CD8-positive, alpha-beta memory T cell (primary cell): Measurements from ENCODE around the gene CUX1. TPM values are rescaled to one million over a fixed set of nuclear protein-coding genes. Genes with fewer than 3 reads are reported as not detected.
A peak's percentile ranks its signal among the peaks of the same experiment; 100 is the strongest.

Experiments used
- CTCF ChIA-PET: fragments of 350-600 bp; sonication (Branson Sonifier 250); formaldehyde crosslinking; loops from one replicate; lab custom pipeline; 2021; ENCODE audit warnings: antibody characterized with exemption; lab: Charles Lee
- POLR2A ChIA-PET: fragments of 350-600 bp; sonication (Branson Sonifier 250); formaldehyde crosslinking; loops from one replicate; lab custom pipeline; 2021; ENCODE audit warnings: antibody characterized with exemption; lab: Charles Lee
- DNase-seq, 5 donors: peaks; one replicate each; pipeline versions ENCODE4 v3.0.0 to v3.0.0-alpha.2; 2020 to 2022; ENCODE audit warnings: mixed read lengths in 1 of 5
- H3K27ac ChIP-seq: one replicate; pipeline ENCODE4 v1.7.0; 2013; ENCODE audit warnings: low read depth, mild to moderate bottlenecking, low read length, moderate library complexity
- H3K27me3 ChIP-seq: 2 replicates; pipeline ENCODE4 v1.7.0; 2013; ENCODE audit warnings: low read length, mild to moderate bottlenecking; ENCODE audit not compliant: insufficient read depth, poor library complexity, severe bottlenecking
- H3K36me3 ChIP-seq: 2 replicates; pipeline ENCODE4 v1.7.0; 2013; ENCODE audit warnings: mild to moderate bottlenecking, low read length, moderate library complexity; ENCODE audit not compliant: insufficient read depth
- H3K4me1 ChIP-seq: 2 replicates; pipeline ENCODE4 v1.7.0; 2013; ENCODE audit warnings: mild to moderate bottlenecking, low read length, moderate library complexity; ENCODE audit not compliant: insufficient read depth
- H3K4me3 ChIP-seq: 2 replicates; pipeline ENCODE4 v1.7.0; 2013; ENCODE audit warnings: mild to moderate bottlenecking, low read length
- H3K9me3 ChIP-seq: 2 replicates; pipeline ENCODE4 v1.7.0; 2013; ENCODE audit warnings: mild to moderate bottlenecking, low read length
- H3K27ac Mint-ChIP-seq, 8 donors: one replicate each; pipeline ENCODE4 v1.8.0; 2020 to 2021; ENCODE audit warnings: mixed read lengths in 8 of 8, mild to moderate bottlenecking in 6 of 8, inconsistent platforms in 3 of 8, moderate library complexity in 3 of 8
- H3K27me3 Mint-ChIP-seq, 2 donors: one replicate each; pipeline ENCODE4 v1.8.0; 2020 to 2021; ENCODE audit warnings: mixed read lengths in 2 of 2, mild to moderate bottlenecking in 1 of 2, moderate library complexity in 1 of 2
- H3K36me3 Mint-ChIP-seq, 3 donors: one replicate each; pipeline ENCODE4 v1.8.0; 2020 to 2021; ENCODE audit warnings: mixed read lengths in 3 of 3, inconsistent platforms in 1 of 3, mild to moderate bottlenecking in 1 of 3
- H3K4me1 Mint-ChIP-seq, 3 donors: one replicate each; pipeline ENCODE4 v1.8.0; 2020 to 2021; ENCODE audit warnings: mixed read lengths in 3 of 3, inconsistent platforms in 1 of 3, mild to moderate bottlenecking in 1 of 3
- H3K4me3 Mint-ChIP-seq, 7 donors: one replicate each; pipeline ENCODE4 v1.8.0; 2020 to 2021; ENCODE audit warnings: mixed read lengths in 7 of 7, mild to moderate bottlenecking in 6 of 7, moderate library complexity in 4 of 7, inconsistent platforms in 2 of 7
- H3K9me3 Mint-ChIP-seq, 5 donors: one replicate each; pipeline ENCODE4 v1.8.0; 2020 to 2022; ENCODE audit warnings: mixed read lengths in 5 of 5, mild to moderate bottlenecking in 3 of 5, moderate library complexity in 2 of 5, inconsistent platforms in 1 of 5
- polyA plus RNA-seq: library from polyadenylated mRNA; unstranded; fragments of 300-500 nt; fragmentation: Illumina TruSeq; gene quantifications from one replicate; pipeline ENCODE4 v1.2.3, GENCODE V29; 2021
- total RNA-seq, 2 experiments: library from RNA; stranded (reverse); gene quantifications; one replicate each; pipeline ENCODE4 v1.2.3, GENCODE V29; 2021

Gene CUX1
- total and polyA plus RNA-seq, 3 experiments from 2014 or later = 23.2 to 26.4 (median 23.6) TPM

GRCh38 chr7:102248456-102249395 is 431.3 kb downstream of the CUX1 start:
- POLR2A ChIA-PET = no interaction called here
- no peak overlapping the region for H3K27ac ChIP-seq
- no peaks in the 10 kb centered on the region for H3K4me1 Mint-ChIP-seq
- H3K4me1 ChIP-seq = no peaks in the 10 kb centered on the region
- H3K27me3 Mint-ChIP-seq = no peaks in the 10 kb centered on the region
- H3K27ac Mint-ChIP-seq = no peak overlapping the region
- no peaks in the 10 kb centered on the region for H3K36me3 ChIP-seq
- no peaks in the 10 kb centered on the region for H3K9me3 Mint-ChIP-seq
- DNase-seq = no peak
- CTCF ChIA-PET = no interaction called here
- H3K4me3 Mint-ChIP-seq = no peak overlapping the region
- H3K36me3 Mint-ChIP-seq = peaks cover 5 to 36% (median 9%) of the 10 kb centered on the region in 3 donors
- no peaks in the 10 kb centered on the region for H3K9me3 ChIP-seq
- no peaks in the 10 kb centered on the region for H3K27me3 ChIP-seq
- no peak overlapping the region for H3K4me3 ChIP-seq

- peaks cover 5 to 25% (median 12%) of the 10 kb centered on the region in 3 donors for H3K36me3 Mint-ChIP-seq
- no peaks in the 10 kb centered on the region for H3K4me1 Mint-ChIP-seq
- H3K27ac ChIP-seq = no peak overlapping the region
- H3K27ac Mint-ChIP-seq = peak overlapping the region in 2 of 8 donors; percentile 8 to 58
- H3K4me1 ChIP-seq = no peaks in the 10 kb centered on the region
- H3K9me3 Mint-ChIP-seq = no peaks in the 10 kb centered on the region
- no peaks in the 10 kb centered on the region for H3K36me3 ChIP-seq
- H3K27me3 ChIP-seq = no peaks in the 10 kb centered on the region
- H3K9me3 ChIP-seq = no peaks in the 10 kb centered on the region
- no peaks in the 10 kb centered on the region for H3K27me3 Mint-ChIP-seq
- CTCF ChIA-PET = no interaction called here
- POLR2A ChIA-PET = no interaction called here
- DNase-seq = no peak
- no peak overlapping the region for H3K4me3 Mint-ChIP-seq
- no peak overlapping the region for H3K4me3 ChIP-seq
These were observed 434.3 kb downstream of the CUX1 start for GRCh38 chr7:102251531-102252365.

GRCh38 chr7:102252366-102252982 is 435.0 kb downstream of the CUX1 start:
- Mint-ChIP-seq H3K27ac (peak overlapping the region in 1 of 8 donors; percentile 58), H3K27me3 (no peaks in the 10 kb centered on the region), H3K4me1 (no peaks in the 10 kb centered on the region), H3K9me3 (no peaks in the 10 kb centered on the region), H3K4me3 (no peak overlapping the region), H3K36me3 (peaks cover 5 to 19% (median 12%) of the 10 kb centered on the region in 3 donors)
- H3K4me3 ChIP-seq = no peak overlapping the region
- POLR2A ChIA-PET = no interaction called here
- no peaks in the 10 kb centered on the region for H3K4me1 ChIP-seq
- H3K27ac ChIP-seq = no peak overlapping the region
- H3K36me3 ChIP-seq = no peaks in the 10 kb centered on the region
- no peaks in the 10 kb centered on the region for H3K9me3 ChIP-seq
- CTCF ChIA-PET = no interaction called here
- no peak for DNase-seq
- H3K27me3 ChIP-seq = no peaks in the 10 kb centered on the region

GRCh38 chr7:102253066-102253972 is 435.9 kb downstream of the CUX1 start:
- no peaks in the 10 kb centered on the region for H3K27me3 ChIP-seq

GRCh38 chr7:102253973-102254370 is 436.5 kb downstream of the CUX1 start:
- no peak for DNase-seq
- no peaks in the 10 kb centered on the region for H3K4me1 ChIP-seq
- Mint-ChIP-seq H3K27ac (no peak overlapping the region), H3K9me3 (no peaks in the 10 kb centered on the region), H3K27me3 (no peaks in the 10 kb centered on the region), H3K4me3 (no peak overlapping the region), H3K4me1 (no peaks in the 10 kb centered on the region), H3K36me3 (peaks cover 5 to 18% (median 12%) of the 10 kb centered on the region in 3 donors)
- no peak overlapping the region for H3K4me3 ChIP-seq
- H3K27ac ChIP-seq = no peak overlapping the region
- CTCF ChIA-PET = no interaction called here
- no peaks in the 10 kb centered on the region for H3K9me3 ChIP-seq
- no peaks in the 10 kb centered on the region for H3K27me3 ChIP-seq
- no peaks in the 10 kb centered on the region for H3K36me3 ChIP-seq
- POLR2A ChIA-PET = no interaction called here

More at GRCh38 chr7:102253066-102253972, 435.9 kb downstream of the CUX1 start:
- ChIA-PET POLR2A (interaction anchor here (0.7 kb wide), 1 partner anchor 19 kb away, joined by 3 read pairs; no protein-coding TSS in a partner anchor), CTCF (no interaction called here)
- Histone ChIP-seq H3K36me3 (no peaks in the 10 kb centered on the region), H3K9me3 (no peaks in the 10 kb centered on the region), H3K4me1 (no peaks in the 10 kb centered on the region), H3K4me3 (no peak overlapping the region), H3K27ac (no peak overlapping the region)
- no peaks in the 10 kb centered on the region for H3K4me1 Mint-ChIP-seq
- no peaks in the 10 kb centered on the region for H3K27me3 Mint-ChIP-seq
- no peak overlapping the region for H3K4me3 Mint-ChIP-seq
- H3K36me3 Mint-ChIP-seq = peaks cover 5 to 18% (median 12%) of the 10 kb centered on the region in 3 donors
- DNase-seq = no peak
- no peak overlapping the region for H3K27ac Mint-ChIP-seq
- no peaks in the 10 kb centered on the region for H3K9me3 Mint-ChIP-seq

GRCh38 chr7:102254521-102254920 is 437.1 kb downstream of the CUX1 start:
- H3K27ac ChIP-seq = no peak overlapping the region
- H3K27me3 ChIP-seq = no peaks in the 10 kb centered on the region
- no peak for DNase-seq
- no peak overlapping the region for H3K4me3 ChIP-seq
- no peaks in the 10 kb centered on the region for H3K36me3 ChIP-seq
- no peaks in the 10 kb centered on the region for H3K4me1 ChIP-seq
- no peaks in the 10 kb centered on the region for H3K9me3 ChIP-seq
- POLR2A ChIA-PET = no interaction called here
- Mint-ChIP-seq H3K9me3 (no peaks in the 10 kb centered on the region), H3K27ac (no peak overlapping the region), H3K27me3 (no peaks in the 10 kb centered on the region), H3K4me3 (no peak overlapping the region), H3K4me1 (no peaks in the 10 kb centered on the region), H3K36me3 (peaks cover 5 to 14% (median 12%) of the 10 kb centered on the region in 3 donors)
- CTCF ChIA-PET = no interaction called here

GRCh38 chr7:102255501-102255900 is 438.1 kb downstream of the CUX1 start:
- Mint-ChIP-seq H3K36me3 (peaks cover 2 to 7% (median 5%) of the 10 kb centered on the region in 3 donors), H3K4me1 (no peaks in the 10 kb centered on the region), H3K9me3 (no peaks in the 10 kb centered on the region), H3K27me3 (no peaks in the 10 kb centered on the region), H3K4me3 (no peak overlapping the region), H3K27ac (no peak overlapping the region)
- Histone ChIP-seq H3K4me3 (no peak overlapping the region), H3K9me3 (no peaks in the 10 kb centered on the region), H3K27ac (no peak overlapping the region), H3K27me3 (no peaks in the 10 kb centered on the region), H3K36me3 (no peaks in the 10 kb centered on the region), H3K4me1 (no peaks in the 10 kb centered on the region)
- no peak for DNase-seq
- ChIA-PET POLR2A (interaction anchor here (0.5 kb wide), 1 partner anchor 183 kb away, joined by 3 read pairs; no protein-coding TSS in a partner anchor), CTCF (interaction anchor here (0.7 kb wide), 1 partner anchor 17 kb away, joined by 3 read pairs; no protein-coding TSS in a partner anchor)
